Head of caudate nucleus (tissue), 42 donors: ENCODE results near the gene RPA3.
"Not testable (repeated sequence)": the region's sequence is repeated elsewhere in the genome, so short reads cannot be mapped to it uniquely, and the experiment has no call there.

Experiments used
- DNase-seq, 42 donors: peaks; one replicate each; pipeline versions ENCODE4 v3.0.0 to v3.0.0-alpha.2; 2020 to 2021; ENCODE audit warnings: mixed read lengths in 7 of 42
- intact Hi-C: fragments of 100-400 bp; cut with DNase I; formaldehyde crosslinking; loops from one replicate; pipeline ENCODE4 v1.15.0; 2022

RPA3 gene

DNA sequence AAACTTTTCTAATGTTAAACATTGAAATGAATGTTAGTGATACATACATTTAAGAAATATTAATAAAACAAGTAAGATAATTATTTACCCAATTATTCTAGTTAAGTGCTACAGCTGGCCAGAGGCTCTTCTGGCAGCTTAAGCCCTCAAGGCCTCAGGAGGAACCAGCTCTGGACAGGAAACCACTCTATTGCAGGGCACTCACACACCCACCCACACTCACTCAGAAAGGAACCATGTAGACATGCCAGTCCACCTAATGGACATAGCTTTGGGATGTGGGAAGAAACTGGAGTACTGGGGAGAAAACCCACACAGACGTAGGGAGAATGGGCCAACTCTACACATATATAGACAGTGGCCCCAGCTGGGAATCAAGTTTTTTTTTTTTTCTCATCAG lies 49.7 kb downstream of the RPA3 start:
- no peak for DNase-seq
- intact Hi-C loops = no loop called here

DNA sequence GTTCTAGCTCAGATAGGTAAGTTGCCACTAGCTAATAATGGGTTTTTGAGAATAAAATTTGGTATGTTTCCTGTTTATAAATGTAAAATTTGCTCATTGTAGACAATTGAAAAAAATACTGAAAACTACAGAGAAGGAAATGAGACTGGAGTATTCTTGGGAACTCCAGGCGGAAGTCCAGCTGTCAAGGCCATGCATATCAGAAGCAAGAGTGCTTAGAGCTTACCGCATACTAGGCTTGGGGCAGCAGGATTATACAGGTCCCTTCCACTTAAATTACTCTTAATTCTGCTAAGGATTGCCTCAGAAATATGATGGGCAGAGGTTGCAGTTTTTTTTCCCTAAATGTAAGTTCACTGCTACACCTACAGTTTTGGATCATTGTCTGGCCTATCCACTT lies 51.2 kb downstream of the RPA3 start:
- intact Hi-C loops = no loop called here
- DNase-seq = no peak

DNA sequence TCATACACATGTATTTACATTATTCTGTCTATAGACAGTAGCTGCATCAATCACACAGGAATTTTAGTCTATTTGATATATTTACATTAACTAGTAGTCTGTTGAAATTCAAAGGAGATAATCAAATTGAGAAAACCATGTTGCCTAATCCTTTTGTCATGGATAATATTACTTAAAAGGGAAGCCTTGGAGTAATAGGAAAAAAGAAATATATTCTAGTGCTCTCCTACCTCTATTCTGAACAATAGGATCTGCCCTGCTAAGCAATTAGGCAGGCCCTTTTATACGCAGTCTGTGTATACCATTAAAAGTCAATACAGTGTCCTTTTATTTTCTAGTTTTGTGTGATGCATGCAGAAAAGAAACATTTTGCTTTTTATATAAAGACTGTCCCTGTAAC lies 53.4 kb downstream of the RPA3 start:
- intact Hi-C loops = no loop called here
- no peak for DNase-seq

DNA sequence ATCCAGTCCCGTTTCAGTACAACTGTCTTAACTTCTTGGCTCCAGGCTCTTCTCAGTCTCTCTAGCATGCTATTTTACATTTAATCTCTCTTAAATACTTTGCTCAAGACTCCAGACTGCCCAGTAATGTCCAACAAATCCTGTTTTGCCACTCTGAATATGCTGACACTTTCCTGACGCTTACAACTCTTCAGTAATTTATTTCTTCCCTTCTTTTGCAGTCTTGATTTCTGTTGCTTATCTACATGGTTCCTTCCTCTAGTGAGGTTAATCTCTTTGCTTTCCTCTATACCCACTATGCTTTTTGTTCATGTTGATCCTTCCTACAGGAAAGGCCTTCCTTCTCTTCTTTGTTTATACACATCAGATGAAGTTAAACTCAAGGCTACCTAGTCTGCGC lies 54.1 kb downstream of the RPA3 start:
- DNase-seq = no peak
- intact Hi-C loops = no loop called here

DNA sequence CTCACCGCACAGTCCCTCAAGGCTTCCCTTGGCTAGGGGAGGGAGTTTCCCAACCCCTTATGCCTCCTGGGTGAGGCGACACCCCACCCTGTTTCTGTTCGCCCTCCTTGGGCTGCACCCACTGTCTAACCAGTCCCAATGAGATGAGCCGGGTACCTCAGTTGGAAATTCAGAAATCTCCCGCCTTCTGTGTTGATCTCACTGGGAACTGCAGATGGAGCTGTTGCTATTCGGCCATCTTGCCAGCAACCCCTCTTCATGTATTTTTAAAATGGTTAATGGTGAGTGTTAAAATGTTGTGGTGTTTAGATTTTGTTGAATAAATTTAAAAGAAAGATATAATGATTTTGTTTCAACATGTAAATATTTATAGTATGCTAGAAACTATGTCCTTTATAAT lies 55.9 kb downstream of the RPA3 start:
- intact Hi-C loops = no loop called here
- DNase-seq = peak in 2 of 42 donors; percentile 10 to 25

DNA sequence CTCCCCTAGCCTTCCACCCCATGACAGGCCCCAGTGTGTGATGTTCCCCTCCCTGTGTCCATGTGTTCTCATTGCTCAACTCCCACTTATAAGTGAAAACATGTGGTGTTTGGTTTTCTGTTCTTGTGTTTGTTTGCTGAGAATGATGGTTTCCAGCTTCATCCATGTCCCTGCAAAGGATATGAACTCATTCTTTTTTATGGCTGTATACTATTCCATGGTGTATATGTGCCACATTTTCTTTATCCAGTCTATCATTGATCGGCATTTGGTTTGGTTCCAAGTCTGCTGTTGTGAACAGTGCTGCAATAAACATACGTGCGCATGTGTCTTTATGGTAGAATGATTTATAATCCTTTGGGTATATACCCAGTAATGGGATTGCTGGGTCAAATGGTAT lies 61.9 kb downstream of the RPA3 start:
- DNase-seq, intact Hi-C loops: not testable (repeated sequence)

DNA sequence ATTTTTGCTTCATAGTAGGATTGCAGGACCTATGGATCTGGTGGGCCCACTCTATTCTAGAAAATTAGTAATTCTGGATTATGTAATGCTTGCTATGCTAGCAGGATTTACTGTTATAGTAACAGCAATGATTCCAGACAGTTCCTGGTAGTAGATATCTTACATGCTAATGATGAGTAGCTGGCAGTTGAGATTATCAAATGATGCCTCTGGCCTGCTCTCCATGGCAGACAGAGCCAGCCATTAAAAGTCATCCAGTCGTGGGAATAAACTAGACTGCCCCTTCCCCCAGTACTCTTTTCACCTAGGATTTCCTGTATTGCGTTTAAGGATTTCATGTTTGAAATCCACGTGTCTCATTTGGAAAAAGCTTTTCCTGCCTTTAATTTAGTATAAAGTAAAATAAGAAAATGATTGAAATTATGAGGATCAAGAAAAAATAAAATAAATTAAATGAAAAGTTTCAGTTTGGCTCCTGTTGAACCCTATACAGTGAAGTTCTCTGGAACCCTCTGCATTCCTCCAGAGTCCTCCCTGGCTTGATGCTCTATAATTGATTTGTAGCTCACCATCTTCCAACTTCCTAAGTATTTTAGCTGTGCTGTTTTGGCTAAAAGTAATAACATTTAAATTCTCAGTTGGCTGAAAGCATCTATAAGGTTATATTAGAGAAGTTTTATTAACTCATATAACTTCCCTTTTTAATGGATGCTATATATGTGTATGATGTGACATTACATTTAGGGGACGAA lies 63.3 kb downstream of the RPA3 start:
- intact Hi-C loops = no loop called here
- DNase-seq = no peak

DNA sequence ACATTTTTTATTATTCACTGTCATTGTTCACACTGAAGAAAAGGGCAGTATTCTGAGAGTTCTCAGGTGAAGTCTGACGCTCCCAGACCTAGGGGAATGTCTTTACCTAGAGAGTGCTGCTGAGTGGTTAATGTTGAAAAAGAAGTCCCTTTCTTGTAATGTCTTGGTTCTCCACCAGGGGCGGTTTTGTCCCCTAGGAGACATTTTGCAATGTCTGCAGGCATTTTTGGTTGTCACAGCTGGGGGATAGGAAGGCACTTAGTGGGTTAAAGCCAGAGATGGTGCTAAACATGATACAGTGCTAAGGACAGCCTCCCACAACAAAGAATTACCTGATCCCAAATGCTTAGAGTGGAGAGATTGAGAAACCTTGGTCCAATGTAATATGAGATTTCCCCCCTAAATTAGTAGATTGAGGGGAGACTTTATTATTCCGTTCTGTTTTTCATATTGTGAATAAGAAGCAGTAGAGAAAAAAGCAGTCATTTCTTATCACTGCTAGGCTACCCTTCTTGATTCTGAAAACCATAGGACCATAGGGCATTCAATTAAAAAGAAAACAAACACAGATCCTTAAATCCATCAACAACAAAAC lies 64.7 kb downstream of the RPA3 start:
- DNase-seq = peak in 3 of 42 donors; percentile 8 to 48 (median 9)
- intact Hi-C loops = no loop called here

DNA sequence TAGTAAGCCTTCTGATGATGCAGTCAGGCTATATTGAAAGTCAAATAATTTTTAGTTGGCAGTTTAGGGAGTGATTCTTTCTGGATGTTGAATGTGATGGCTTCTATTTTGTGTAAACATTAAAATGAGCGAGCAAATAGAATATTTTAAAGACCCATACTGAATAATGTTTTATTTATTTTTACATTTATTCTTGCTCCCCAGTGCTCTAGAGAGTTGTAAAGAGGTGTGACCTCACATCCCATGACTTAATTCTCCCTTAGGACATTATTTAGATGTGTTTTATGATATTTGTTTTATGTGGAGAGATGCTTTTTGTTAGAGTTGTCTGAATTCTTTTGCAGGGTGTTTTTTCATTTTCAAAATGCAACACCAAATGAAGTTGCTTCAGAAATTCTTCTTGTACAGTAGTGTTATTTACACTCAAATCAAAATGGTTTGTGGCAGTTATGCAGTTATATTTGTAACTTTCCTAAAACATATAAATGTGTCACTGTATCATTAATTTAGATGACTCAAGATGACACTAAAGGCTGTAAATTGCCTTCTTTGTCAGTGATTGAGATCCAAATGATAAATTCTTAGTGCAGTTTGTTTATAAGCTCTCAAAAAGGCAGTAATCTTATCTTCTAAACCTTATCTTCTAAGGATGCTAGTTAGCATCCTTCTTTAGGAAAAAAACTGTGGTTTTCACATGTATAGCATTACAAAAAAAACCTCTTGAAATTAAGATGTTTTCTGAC lies 65.4 kb downstream of the RPA3 start:
- no peak for DNase-seq
- intact Hi-C loops = no loop called here

DNA sequence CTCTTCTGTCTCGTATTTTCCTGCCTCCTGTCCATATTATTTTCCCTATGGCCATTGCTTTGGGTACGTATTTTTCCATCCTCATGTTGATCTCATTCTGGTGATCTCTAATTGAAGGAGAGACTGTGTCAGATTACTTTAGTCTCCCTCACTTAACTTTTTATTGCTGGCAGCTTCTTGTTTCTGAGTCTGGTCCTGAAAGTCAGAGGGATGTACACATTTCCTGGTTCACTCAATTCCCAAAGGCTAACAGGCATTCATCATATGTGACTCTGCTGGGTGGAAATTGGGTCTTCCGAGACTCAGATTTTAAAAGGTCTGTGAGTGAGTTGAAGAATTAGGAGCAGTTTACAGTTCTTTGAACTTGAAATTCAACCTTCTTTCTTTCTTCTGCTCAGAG lies 66.9 kb downstream of the RPA3 start:
- no peak for DNase-seq
- intact Hi-C loops = no loop called here

DNA sequence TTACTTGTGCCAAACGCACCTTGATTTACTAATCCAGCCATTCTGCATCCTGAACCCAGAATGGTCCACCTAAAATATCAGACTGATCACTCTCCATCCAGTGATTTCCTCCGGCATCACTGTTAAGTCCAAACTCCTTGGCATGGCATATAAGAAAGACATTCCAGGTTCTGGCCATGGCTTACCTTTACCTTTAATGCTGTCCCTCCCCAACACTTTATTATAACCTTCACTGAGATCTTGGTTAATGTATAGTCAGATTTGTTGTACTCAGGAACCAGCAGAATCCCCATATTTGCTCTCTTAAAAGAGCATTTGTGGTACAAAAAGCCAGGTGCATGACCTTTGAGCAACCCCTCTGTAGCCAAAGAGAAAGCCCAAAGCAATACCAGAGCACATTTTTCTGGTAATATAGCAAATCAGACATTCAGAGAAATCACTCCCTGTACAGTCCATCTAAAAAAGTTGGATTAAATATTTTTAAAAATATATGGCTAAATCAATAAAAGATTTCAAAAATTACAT lies 67.7 kb downstream of the RPA3 start:
- DNase-seq = no peak
- intact Hi-C loops = no loop called here

DNA sequence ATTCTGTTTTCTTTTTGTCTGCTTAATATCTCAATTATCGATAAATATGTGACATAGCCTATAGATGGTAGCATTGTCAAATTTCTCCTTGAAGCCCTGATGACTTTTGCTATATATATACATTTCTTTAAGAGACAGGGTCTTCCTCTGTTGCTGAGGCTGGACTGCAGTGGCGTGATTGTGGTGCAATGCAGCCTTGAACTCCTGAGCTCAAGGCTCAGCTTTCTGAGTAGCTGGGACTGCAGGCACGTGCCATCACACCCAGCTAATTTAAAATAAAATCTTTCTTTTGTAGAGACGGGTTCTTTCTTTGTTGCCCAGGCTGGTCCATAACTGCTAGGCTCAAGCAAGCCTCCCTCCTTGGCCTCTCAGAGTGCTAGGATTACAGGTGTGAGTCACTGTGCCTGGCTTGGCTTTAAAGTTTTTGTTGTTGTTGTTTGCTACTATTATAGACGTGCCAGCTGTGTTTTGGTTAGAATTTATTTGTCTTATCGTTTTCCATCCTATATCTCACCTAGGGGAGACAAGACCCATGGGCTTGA lies 70.8 kb downstream of the RPA3 start:
- intact Hi-C loops = no loop called here
- DNase-seq = no peak

DNA sequence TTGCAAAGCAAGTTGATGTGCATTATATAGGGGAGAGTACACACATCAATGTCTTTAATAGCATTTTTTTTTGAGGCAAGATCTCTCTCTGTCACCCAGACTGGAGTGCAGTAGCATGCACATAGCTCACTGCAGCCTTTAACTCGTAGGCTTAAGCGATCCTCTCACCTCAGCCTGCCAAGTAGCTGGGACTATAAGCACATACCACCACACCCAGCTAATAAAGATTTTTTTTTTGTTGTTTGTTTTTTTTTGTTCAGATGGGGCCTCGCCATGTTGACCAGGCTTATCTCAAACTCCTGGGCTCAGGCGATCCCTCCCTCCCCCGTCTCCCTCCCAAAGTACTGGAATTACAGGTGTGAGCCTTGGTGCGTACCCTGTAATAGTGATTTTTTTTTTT lies 76.3 kb downstream of the RPA3 start:
- intact Hi-C loops = no loop called here

DNA sequence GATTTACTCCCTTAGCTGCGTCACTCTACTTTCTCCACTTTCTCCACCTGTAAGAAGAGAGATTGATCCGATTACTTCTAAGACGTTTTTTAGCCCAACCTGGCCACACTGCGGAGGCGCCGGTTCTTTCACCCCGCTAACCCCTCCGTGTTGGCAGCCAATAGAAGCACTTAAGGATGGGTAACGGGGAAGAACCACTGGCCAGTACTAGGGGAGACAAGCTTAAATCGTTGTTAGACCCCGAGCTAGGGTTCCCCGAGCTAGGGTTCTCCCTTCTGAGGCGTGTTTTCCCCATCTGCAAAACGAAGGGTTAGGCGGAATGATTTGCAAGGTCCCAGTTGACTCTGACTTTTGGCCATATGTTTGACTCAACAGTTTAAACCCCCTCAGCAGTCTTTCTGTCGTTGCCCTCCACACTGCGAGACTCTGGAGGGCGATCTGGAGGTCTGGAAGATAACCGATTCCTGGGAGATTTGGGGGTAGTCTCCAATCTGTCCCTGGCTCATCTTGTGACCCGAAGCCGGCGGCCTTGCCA lies 77.2 kb downstream of the RPA3 start:
- peak in 13 of 42 donors; percentile 8 to 43 (median 16) for DNase-seq
- intact Hi-C loops = no loop called here

More for the DNA sequence above, 76.3 kb downstream of the RPA3 start:
- no peak for DNase-seq

DNA sequence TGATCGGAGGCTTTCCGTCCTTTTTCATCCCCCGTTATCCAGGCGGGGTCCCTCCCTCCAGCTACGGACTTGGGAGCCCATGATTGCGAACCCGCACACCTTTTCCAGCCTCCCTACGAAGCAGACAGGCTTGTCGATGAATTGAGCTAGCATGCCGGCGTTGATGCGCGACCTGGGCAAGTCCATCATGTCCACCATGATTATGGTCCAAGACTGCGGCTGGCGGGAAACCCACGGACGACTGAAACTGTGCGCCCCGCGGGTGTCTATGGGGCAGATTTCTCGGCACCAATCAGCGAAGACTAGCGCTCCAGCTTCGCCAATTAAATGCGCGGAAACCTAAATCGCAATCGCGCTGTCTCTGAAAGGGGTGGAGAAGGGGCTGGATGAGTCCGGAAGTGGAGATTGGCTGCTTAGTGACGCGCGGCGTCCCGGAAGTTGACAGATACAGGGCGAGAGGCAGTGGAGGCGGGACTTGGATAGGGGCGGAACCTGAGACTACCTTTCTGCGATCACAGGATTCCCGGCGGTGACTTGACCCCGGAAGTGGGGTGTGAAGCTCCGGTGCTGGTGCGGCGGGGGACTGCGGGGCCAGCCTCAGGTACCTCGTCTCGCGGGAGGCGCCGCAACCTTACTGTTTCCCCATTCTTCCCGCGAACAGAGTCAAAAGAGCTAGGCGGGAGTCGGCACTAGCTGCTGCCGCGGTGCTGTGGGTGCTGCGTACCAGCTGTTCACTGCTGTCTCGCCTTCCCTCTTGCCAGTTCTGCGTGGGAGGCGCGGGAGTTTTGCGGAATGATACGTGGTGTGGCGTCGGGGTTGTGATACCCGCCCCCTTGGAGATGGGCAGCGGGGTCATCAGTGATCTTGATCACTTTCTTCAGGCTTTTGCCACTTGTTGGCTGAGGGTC lies 77.9 kb downstream of the RPA3 start, which contains the start of gene UMAD1:
TSS of gene UMAD1 (plus strand) at position 532 of the 908 bp plus-strand sequence. CDS start 32,620 bp downstream, outside the sequence.
- intact Hi-C loops = no loop called here
- DNase-seq = peak; percentile 97 to 100 (median 99)

DNA sequence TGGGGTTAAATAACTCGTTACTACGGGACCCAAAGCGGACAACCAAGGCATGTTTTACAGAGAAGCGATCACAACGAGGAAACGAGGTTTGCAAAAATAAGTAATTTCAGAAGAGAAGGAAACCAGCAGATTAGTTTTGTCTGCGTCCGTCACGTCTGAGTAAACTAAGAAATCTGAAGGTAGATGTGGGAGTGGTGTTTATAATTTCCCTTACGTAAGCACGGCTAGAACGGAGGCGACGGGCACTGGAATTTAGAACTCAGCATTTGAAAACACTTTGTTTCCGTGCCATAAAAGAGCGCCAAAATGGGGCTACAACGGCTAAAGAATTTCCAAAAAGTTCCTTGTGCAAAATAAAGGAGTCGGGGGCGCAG lies 78.6 kb downstream of the RPA3 start:
- intact Hi-C loops = no loop called here
- peak in 5 of 42 donors; percentile 1 to 53 (median 9) for DNase-seq

DNA sequence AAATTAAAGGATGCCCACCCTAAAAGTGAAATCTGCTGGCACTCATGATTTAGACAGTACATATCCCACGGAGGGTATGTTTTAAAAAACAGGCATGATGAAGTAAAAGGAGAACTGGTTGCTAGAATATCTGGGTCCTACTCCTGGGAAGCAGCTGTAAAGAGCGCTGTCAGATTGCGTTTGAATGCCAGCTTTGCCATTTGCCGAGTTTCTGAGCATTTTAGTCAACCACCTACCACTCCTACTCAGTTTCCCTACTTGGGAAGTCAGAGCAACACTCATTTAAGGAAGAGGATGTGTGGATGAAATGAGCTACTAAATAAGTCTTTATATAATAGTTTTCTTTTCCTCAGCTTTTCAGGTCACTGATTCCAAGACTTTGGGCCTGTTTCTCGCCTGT lies 79.0 kb downstream of the RPA3 start:
- peak in 17 of 42 donors; percentile 2 to 64 (median 24) for DNase-seq

DNA sequence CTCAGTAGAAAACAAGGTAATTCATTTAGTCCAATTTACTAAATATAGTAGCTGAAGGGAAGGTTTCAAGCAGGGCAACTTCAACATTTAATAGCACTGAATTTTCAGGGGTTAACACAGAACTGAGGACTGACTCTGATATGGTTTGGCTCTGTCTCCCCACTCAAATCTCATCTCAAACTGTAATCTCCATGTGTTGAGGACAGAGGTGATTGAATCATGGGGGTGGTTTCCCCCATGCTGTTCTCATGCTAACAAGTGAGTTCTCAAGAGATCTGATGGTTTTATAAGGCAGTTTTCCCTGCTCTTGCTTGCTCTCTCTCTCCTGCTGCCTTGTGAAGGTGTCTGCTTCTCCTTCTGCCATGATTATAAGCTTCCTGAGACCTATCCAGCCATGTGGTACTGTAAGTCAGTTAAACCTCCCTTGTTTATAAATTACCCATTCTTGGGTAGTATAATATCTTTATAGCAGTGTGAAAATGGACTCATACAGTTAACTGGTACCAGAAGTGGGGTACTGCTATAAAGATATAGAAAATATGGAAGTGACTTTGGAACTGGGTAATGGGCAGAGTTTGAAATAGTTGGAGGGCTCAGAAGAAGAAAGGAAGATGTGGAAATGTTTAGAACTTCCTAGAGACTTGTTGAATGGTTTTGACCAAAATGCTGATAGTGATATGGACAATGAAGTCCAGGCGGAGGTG lies 87.6 kb downstream of the RPA3 start:
- intact Hi-C loops = no loop called here

More for the DNA sequence above, 79.0 kb downstream of the RPA3 start:
- intact Hi-C loops = no loop called here

More for the DNA sequence above, 87.6 kb downstream of the RPA3 start:
- no peak for DNase-seq
